Renal cortex interstitium (tissue), 11 donors: ENCODE measurements around the gene SESN2. TPM values are rescaled to one million over a fixed set of nuclear protein-coding genes. Genes with fewer than 3 reads are reported as not detected.

Experiments
- DNase-seq, 11 donors: peaks; one replicate each; pipeline ENCODE4 v3.0.0-alpha.2; 2013; ENCODE audit warnings: low read depth in 9 of 11, low spot score in 4 of 11; ENCODE audit errors: extremely low read depth in 1 of 11
- polyA plus RNA-seq, 3 donors: library from polyadenylated mRNA; unstranded; fragments of 120-200 nt; gene quantifications; one replicate each; pipeline ENCODE4 v1.2.1, GENCODE V29; 2013; ENCODE audit not compliant: insufficient read length in 3 of 3

The SESN2 gene
- polyA plus RNA-seq, 3 donors: 16.8 to 19.9 (median 19.7) TPM

GRCh38 chr1:28246427-28246832 is 12.9 kb upstream of the SESN2 start:
- no peak for DNase-seq

GRCh38 chr1:28247612-28248272 is 11.6 kb upstream of the SESN2 start:
- no peak for DNase-seq

GRCh38 chr1:28248273-28249012 is 10.9 kb upstream of the SESN2 start:
- DNase-seq: peak in 4 of 11 donors; percentile 66 to 75 (median 72)

- no peak for DNase-seq
Observed at GRCh38 chr1:28249013-28249865, 10.1 kb upstream of the SESN2 start.

GRCh38 chr1:28249866-28250295 is 9.4 kb upstream of the SESN2 start:
- no peak for DNase-seq

- DNase-seq: no peak
Observed at GRCh38 chr1:28256197-28256827, 3.0 kb upstream of the SESN2 start.

GRCh38 chr1:28257736-28258135 is 1.6 kb upstream of the SESN2 start:
- no peak for DNase-seq

GRCh38 chr1:28258628-28259251 is 578 bp upstream of the SESN2 start:
- no peak for DNase-seq

GRCh38 chr1:28259934-28260802 is 850 bp downstream of the SESN2 start:
- peak in 8 of 11 donors; percentile 75 to 84 (median 78) for DNase-seq

- no peak for DNase-seq
Observed at GRCh38 chr1:28260803-28261174, 1.5 kb downstream of the SESN2 start.

- DNase-seq: no peak
Observed at GRCh38 chr1:28264897-28265296, 5.6 kb downstream of the SESN2 start.

GRCh38 chr1:28265577-28265976 is 6.3 kb downstream of the SESN2 start:
- no peak for DNase-seq

GRCh38 chr1:28266920-28267322 is 7.6 kb downstream of the SESN2 start:
- no peak for DNase-seq

GRCh38 chr1:28267633-28268032 is 8.3 kb downstream of the SESN2 start:
- DNase-seq: no peak

GRCh38 chr1:28269529-28269928 is 10.2 kb downstream of the SESN2 start:
- DNase-seq: no peak

- DNase-seq: no peak
Observed at GRCh38 chr1:28272215-28272852, 13.0 kb downstream of the SESN2 start.

- DNase-seq: no peak
Observed at GRCh38 chr1:28273216-28273860, 14.0 kb downstream of the SESN2 start.
